T-cell (primary cell): ENCODE measurements around the gene FBXW12. TPM values are rescaled to one million over a fixed set of nuclear protein-coding genes. Genes with fewer than 3 reads are reported as not detected.

Source experiments
- ATAC-seq, 4 experiments: fragments of 200-7000 bp in 3 of 4; fragments of 150-1000 bp in 1 of 4; cut with Tn5 transposase; replicated peaks in 1 of 4; 1 replicate in 3 of 4; 2 replicates in 1 of 4; pipeline ENCODE4 v1.10.0; 2021; ENCODE audit warnings: moderate library complexity in 3 of 4, mild to moderate bottlenecking in 2 of 4, moderate number of reproducible peaks in 1 of 4
- CTCF ChIA-PET, 2 donors: fragments of 300-600 bp; sonication (Branson Sonifier 250); formaldehyde crosslinking; loops; one replicate each; lab custom pipeline; 2022; ENCODE audit warnings: antibody characterized with exemption in 2 of 2; lab: Charles Lee
- POLR2A ChIA-PET, 2 donors: fragments of 300-600 bp; sonication (Branson Sonifier 250); formaldehyde crosslinking; loops; one replicate each; lab custom pipeline; 2022; ENCODE audit warnings: antibody characterized with exemption in 2 of 2; lab: Charles Lee
- DNase-seq, 35 experiments: peaks; one replicate each; pipeline versions ENCODE4 v3.0.0 to v3.0.0-alpha.2; 2013 to 2023
- H3K27ac ChIP-seq: one replicate; pipeline ENCODE4 v1.5.1; 2013; ENCODE audit warnings: low read length
- H3K27me3 ChIP-seq, 2 experiments: replicated peaks in 1 of 2; 1 replicate in 1 of 2; 2 replicates in 1 of 2; pipeline versions ENCODE4 v1.6.1 to v1.7.0; 2013; ENCODE audit warnings: low read length in 1 of 2, mixed read lengths in 1 of 2; ENCODE audit not compliant: control insufficient read depth in 2 of 2, insufficient read depth in 2 of 2; ENCODE audit errors: extremely low read depth in 1 of 2
- H3K36me3 ChIP-seq, 2 donors: 1 replicate in 1 of 2; 2 replicates in 1 of 2; pipeline versions ENCODE4 v1.6.1 to v1.7.0; 2013; ENCODE audit warnings: low read length in 1 of 2; ENCODE audit not compliant: control insufficient read depth in 2 of 2, insufficient read depth in 1 of 2; ENCODE audit errors: extremely low read depth in 1 of 2
- H3K4me1 ChIP-seq, 2 experiments: 1 replicate in 1 of 2; 2 replicates in 1 of 2; pipeline versions ENCODE4 v1.6.1 to v1.7.0; 2013; ENCODE audit warnings: low read length in 2 of 2, mixed read lengths in 1 of 2; ENCODE audit not compliant: insufficient read depth in 2 of 2, control insufficient read depth in 1 of 2; ENCODE audit errors: extremely low read depth in 1 of 2
- H3K4me3 ChIP-seq, 2 donors: 1 replicate in 1 of 2; 2 replicates in 1 of 2; pipeline versions ENCODE4 v1.5.1 to v1.7.0; 2013; ENCODE audit warnings: mild to moderate bottlenecking in 2 of 2, low read length in 1 of 2, moderate library complexity in 1 of 2; ENCODE audit not compliant: control insufficient read depth in 1 of 2; ENCODE audit errors: extremely low read depth in 1 of 2
- H3K9me3 ChIP-seq: 2 replicates; pipeline ENCODE4 v1.7.0; 2013
- H3K27ac Mint-ChIP-seq, 2 donors: one replicate each; pipeline ENCODE4 v1.8.0; 2020 to 2021; ENCODE audit warnings: mild to moderate bottlenecking in 2 of 2, mixed read lengths in 2 of 2
- H3K27me3 Mint-ChIP-seq, 2 donors: one replicate each; pipeline ENCODE4 v1.8.0; 2021 to 2022; ENCODE audit warnings: mixed read lengths in 2 of 2
- H3K36me3 Mint-ChIP-seq: one replicate; pipeline ENCODE4 v1.8.0; 2021; ENCODE audit warnings: mixed read lengths
- H3K4me1 Mint-ChIP-seq, 3 donors: one replicate each; pipeline ENCODE4 v1.8.0; 2020 to 2022; ENCODE audit warnings: mixed read lengths in 3 of 3, mild to moderate bottlenecking in 1 of 3
- H3K4me3 Mint-ChIP-seq, 3 donors: one replicate each; pipeline ENCODE4 v1.8.0; 2020 to 2022; ENCODE audit warnings: mild to moderate bottlenecking in 3 of 3, mixed read lengths in 3 of 3, moderate library complexity in 3 of 3
- H3K9me3 Mint-ChIP-seq, 3 donors: one replicate each; pipeline ENCODE4 v1.8.0; 2020 to 2022; ENCODE audit warnings: mixed read lengths in 3 of 3
- whole genome bisulfite sequencing: methylation state at CpG from one replicate; pipeline ENCODE4 v1.1.5; 2013; ENCODE audit warnings: missing lambda C conversion rate; ENCODE audit not compliant: insufficient coverage; 5-methylcytosine and 5-hydroxymethylcytosine counted together
- total RNA-seq, 35 experiments: library from RNA in 6 of 35; stranded (reverse) in 6 of 35; fragments of 120-200 nt in 1 of 35; gene quantifications; one replicate each; pipeline versions ENCODE4 v1.2.1 to v1.2.4 and lab custom pipeline; 2013 to 2026

The FBXW12 gene
- total RNA-seq, 5 donors from 2014 or later (not counting 1 experiment from before 2014, with no cell fraction given), result not detected

GRCh38 chr3:48426944-48427629, 55.1 kb downstream of the FBXW12 start:
- no peaks in the 10 kb centered on the region for H3K27me3 Mint-ChIP-seq
- ChIA-PET CTCF (no interaction called here), POLR2A (no interaction called here)
- H3K36me3 Mint-ChIP-seq, result peaks cover 4% of the 10 kb centered on the region
- whole genome bisulfite sequencing, result 98% methylated on average over 5 of the region's 8 CpGs
- peaks cover 0 to 20% of the 10 kb centered on the region in 2 experiments for H3K4me1 ChIP-seq
- H3K27me3 ChIP-seq, result peaks cover 0 to 19% of the 10 kb centered on the region in 2 experiments
- H3K4me3 ChIP-seq, result no peak overlapping the region
- no peak overlapping the region for H3K27ac ChIP-seq
- ATAC-seq (no peak), DNase-seq (no peak)
- peak overlapping the region in 2 of 3 donors; percentile 28 to 51 for H3K4me3 Mint-ChIP-seq
- no peaks in the 10 kb centered on the region for H3K9me3 Mint-ChIP-seq
- no peaks in the 10 kb centered on the region for H3K9me3 ChIP-seq
- H3K36me3 ChIP-seq, result peaks cover 0 to 1% of the 10 kb centered on the region in 2 donors
- peaks cover 11 to 15% (median 11%) of the 10 kb centered on the region in 3 donors for H3K4me1 Mint-ChIP-seq
- no peak overlapping the region for H3K27ac Mint-ChIP-seq

- Histone ChIP-seq H3K9me3 (no peaks in the 10 kb centered on the region), H3K4me1 (peaks cover 0 to 19% of the 10 kb centered on the region in 2 experiments), H3K27ac (no peak overlapping the region), H3K4me3 (no peak overlapping the region), H3K36me3 (peaks cover 1 to 6% of the 10 kb centered on the region in 2 donors), H3K27me3 (peaks cover 0 to 19% of the 10 kb centered on the region in 2 experiments)
- H3K27ac Mint-ChIP-seq, result no peak overlapping the region
- H3K27me3 Mint-ChIP-seq, result no peaks in the 10 kb centered on the region
- ATAC-seq (no peak), DNase-seq (no peak)
- peaks cover 11 to 15% (median 11%) of the 10 kb centered on the region in 3 donors for H3K4me1 Mint-ChIP-seq
- ChIA-PET CTCF (no interaction called here), POLR2A (no interaction called here)
- no peaks in the 10 kb centered on the region for H3K9me3 Mint-ChIP-seq
- peaks cover 4% of the 10 kb centered on the region for H3K36me3 Mint-ChIP-seq
- whole genome bisulfite sequencing, result 89% methylated on average over 6 of the region's 9 CpGs
- peak overlapping the region; percentile 51 to 59 (median 54) for H3K4me3 Mint-ChIP-seq
These were observed 55.6 kb downstream of the FBXW12 start for GRCh38 chr3:48427630-48427962.

GRCh38 chr3:48428088-48428571, 56.1 kb downstream of the FBXW12 start:
- Mint-ChIP-seq H3K9me3 (no peaks in the 10 kb centered on the region), H3K27ac (peak overlapping the region in 1 of 2 donors; percentile 6), H3K4me1 (peaks cover 11 to 15% (median 11%) of the 10 kb centered on the region in 3 donors), H3K4me3 (peak overlapping the region; percentile 51 to 59 (median 54)), H3K36me3 (peaks cover 4% of the 10 kb centered on the region), H3K27me3 (no peaks in the 10 kb centered on the region)
- H3K27ac ChIP-seq, result no peak overlapping the region
- H3K4me1 ChIP-seq, result peaks cover 0 to 19% of the 10 kb centered on the region in 2 experiments
- ATAC-seq (no peak), DNase-seq (no peak)
- 96% methylated on average over 4 of the region's 7 CpGs for WGBS
- no peaks in the 10 kb centered on the region for H3K9me3 ChIP-seq
- H3K27me3 ChIP-seq, result peaks cover 0 to 19% of the 10 kb centered on the region in 2 experiments
- H3K4me3 ChIP-seq, result peak overlapping the region in 1 of 2 donors; percentile 7
- peaks cover 6 to 11% of the 10 kb centered on the region in 2 donors for H3K36me3 ChIP-seq
- ChIA-PET POLR2A (no interaction called here), CTCF (no interaction called here)

- H3K27me3 Mint-ChIP-seq, result no peaks in the 10 kb centered on the region
- H3K9me3 ChIP-seq, result no peaks in the 10 kb centered on the region
- peaks cover 0 to 19% of the 10 kb centered on the region in 2 experiments for H3K4me1 ChIP-seq
- peaks cover 6 to 15% of the 10 kb centered on the region in 2 donors for H3K36me3 ChIP-seq
- ATAC-seq, result peak; percentile 2 to 67 (median 6)
- ChIA-PET CTCF (no interaction called here), POLR2A (no interaction called here)
- no peaks in the 10 kb centered on the region for H3K9me3 Mint-ChIP-seq
- DNase-seq, result peak in 1 of 35 experiments; percentile 16
- H3K27me3 ChIP-seq, result peaks cover 0 to 19% of the 10 kb centered on the region in 2 experiments
- WGBS, result under 1% methylated on average over 30 of the region's 60 CpGs
- peaks cover 11 to 15% (median 11%) of the 10 kb centered on the region in 3 donors for H3K4me1 Mint-ChIP-seq
- H3K27ac ChIP-seq, result no peak overlapping the region
- no peak overlapping the region for H3K27ac Mint-ChIP-seq
- peak overlapping the region; percentile 54 to 83 (median 59) for H3K4me3 Mint-ChIP-seq
- H3K36me3 Mint-ChIP-seq, result peaks cover 4% of the 10 kb centered on the region
- H3K4me3 ChIP-seq, result peak overlapping the region; percentile 31 to 38
These were observed 56.7 kb downstream of the FBXW12 start for GRCh38 chr3:48428572-48429316.

GRCh38 chr3:48429317-48429959, 57.4 kb downstream of the FBXW12 start:
- Histone ChIP-seq H3K36me3 (peaks cover 6 to 15% of the 10 kb centered on the region in 2 donors), H3K27ac (no peak overlapping the region), H3K4me1 (peaks cover 0 to 23% of the 10 kb centered on the region in 2 experiments), H3K9me3 (no peaks in the 10 kb centered on the region), H3K4me3 (peak overlapping the region; percentile 51 to 57), H3K27me3 (peaks cover 0 to 19% of the 10 kb centered on the region in 2 experiments)
- H3K9me3 Mint-ChIP-seq, result no peaks in the 10 kb centered on the region
- H3K4me3 Mint-ChIP-seq, result peak overlapping the region; percentile 75 to 83 (median 77)
- H3K36me3 Mint-ChIP-seq, result peaks cover 4% of the 10 kb centered on the region
- peak; percentile 71 to 81 (median 76) for ATAC-seq
- no peaks in the 10 kb centered on the region for H3K27me3 Mint-ChIP-seq
- DNase-seq, result peak in 32 of 35 experiments; percentile 23 to 73 (median 45)
- H3K27ac Mint-ChIP-seq, result no peak overlapping the region
- H3K4me1 Mint-ChIP-seq, result peaks cover 15 to 20% (median 16%) of the 10 kb centered on the region in 3 donors
- under 1% methylated on average over 86 of the region's 86 CpGs for WGBS
- CTCF ChIA-PET, result no interaction called here
- POLR2A ChIA-PET, result interaction anchor here in 1 of 2 donors (0.6 kb wide), 1 partner anchor 67 kb away, joined by 5 read pairs; no protein-coding TSS in a partner anchor
